PFSK-1 (cell line): ENCODE data around the gene LILRB3.
A peak's percentile ranks its signal among the peaks of the same experiment; 100 is the strongest.

ENCODE experiments used
- FOXP2 ChIP-seq: optimal IDR thresholded peaks from 2 replicates; pipeline ENCODE3; 2011; ENCODE audit warnings: borderline replicate concordance, control low read depth, inconsistent platforms; ENCODE audit not compliant: insufficient read depth; ENCODE audit errors: extremely low read length, extremely low read depth
- POLR2AphosphoS5 ChIP-seq: IDR thresholded peaks from 2 replicates; pipeline ENCODE4 v1.6.1; 2012; ENCODE audit warnings: low read depth, mild to moderate bottlenecking, control low read depth, low read length, moderate library complexity
- SIN3A ChIP-seq: IDR thresholded peaks from 2 replicates; pipeline ENCODE4 v1.6.1; 2012; ENCODE audit warnings: mild to moderate bottlenecking, low read length, moderate library complexity, borderline replicate concordance; ENCODE audit not compliant: insufficient read depth
- TAF1 ChIP-seq: IDR thresholded peaks from 2 replicates; pipeline ENCODE4 v1.6.1; 2012; ENCODE audit warnings: low read length, control low read depth, borderline replicate concordance; ENCODE audit not compliant: insufficient read depth
- TF ChIP-seq, protein P1 (sequence below), 2 experiments: IDR thresholded peaks; 2 replicates each; pipeline versions ENCODE4 v1.6.1 to v1.8.0; 2011 to 2012; ENCODE audit warnings: low read depth in 2 of 2, low read length in 2 of 2, control low read depth in 1 of 2, inconsistent platforms in 1 of 2, mild to moderate bottlenecking in 1 of 2, moderate library complexity in 1 of 2; ENCODE audit not compliant: insufficient read depth in 1 of 2

Gene LILRB3

DNA sequence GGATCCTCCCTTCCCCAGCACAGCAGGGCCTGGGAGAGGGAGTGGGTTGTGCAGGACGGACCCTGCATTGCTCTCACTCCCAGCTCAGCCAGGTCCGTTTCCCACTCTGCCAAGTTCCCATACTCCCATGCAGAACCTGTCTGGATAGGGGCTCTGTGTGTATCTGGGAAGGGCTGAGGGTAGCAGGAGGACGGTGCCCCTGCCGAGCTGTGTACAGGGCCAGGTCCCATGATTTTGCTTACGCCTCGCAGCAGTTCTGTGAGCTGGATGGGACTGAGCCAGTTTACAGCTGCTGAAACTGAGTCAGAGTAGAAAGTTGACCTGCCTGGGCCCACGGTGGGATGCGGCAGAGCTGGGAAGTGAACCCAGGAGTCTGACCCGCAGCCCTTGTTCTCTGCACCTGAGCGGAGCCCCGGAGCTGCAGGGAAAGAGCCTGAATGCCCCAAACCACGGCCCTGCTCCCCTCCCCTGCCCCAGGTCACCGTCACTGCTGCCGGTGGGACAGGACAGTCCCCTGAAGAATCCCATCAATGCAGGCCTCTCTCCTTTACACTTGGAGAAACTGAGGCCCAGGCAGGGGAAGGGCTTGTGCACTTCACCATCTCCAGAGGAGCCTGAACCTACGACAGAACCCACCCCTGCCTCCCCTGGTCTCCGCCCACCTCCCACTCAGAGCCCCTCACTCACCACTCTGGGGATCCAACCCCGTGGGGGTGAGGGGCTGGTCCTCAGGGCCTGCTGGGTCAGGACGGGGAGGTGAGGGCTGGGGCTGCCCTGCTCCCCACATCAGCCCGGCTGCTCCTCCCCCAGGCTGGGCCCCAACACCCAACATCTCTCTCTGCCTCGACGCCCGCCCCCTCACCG lies 30.8 kb upstream of the LILRB3 start:
- TF ChIP-seq SIN3A (no peak), POLR2AphosphoS5 (no peak), TAF1 (no peak), FOXP2 (no peak)
- TF ChIP-seq, protein P1, sequence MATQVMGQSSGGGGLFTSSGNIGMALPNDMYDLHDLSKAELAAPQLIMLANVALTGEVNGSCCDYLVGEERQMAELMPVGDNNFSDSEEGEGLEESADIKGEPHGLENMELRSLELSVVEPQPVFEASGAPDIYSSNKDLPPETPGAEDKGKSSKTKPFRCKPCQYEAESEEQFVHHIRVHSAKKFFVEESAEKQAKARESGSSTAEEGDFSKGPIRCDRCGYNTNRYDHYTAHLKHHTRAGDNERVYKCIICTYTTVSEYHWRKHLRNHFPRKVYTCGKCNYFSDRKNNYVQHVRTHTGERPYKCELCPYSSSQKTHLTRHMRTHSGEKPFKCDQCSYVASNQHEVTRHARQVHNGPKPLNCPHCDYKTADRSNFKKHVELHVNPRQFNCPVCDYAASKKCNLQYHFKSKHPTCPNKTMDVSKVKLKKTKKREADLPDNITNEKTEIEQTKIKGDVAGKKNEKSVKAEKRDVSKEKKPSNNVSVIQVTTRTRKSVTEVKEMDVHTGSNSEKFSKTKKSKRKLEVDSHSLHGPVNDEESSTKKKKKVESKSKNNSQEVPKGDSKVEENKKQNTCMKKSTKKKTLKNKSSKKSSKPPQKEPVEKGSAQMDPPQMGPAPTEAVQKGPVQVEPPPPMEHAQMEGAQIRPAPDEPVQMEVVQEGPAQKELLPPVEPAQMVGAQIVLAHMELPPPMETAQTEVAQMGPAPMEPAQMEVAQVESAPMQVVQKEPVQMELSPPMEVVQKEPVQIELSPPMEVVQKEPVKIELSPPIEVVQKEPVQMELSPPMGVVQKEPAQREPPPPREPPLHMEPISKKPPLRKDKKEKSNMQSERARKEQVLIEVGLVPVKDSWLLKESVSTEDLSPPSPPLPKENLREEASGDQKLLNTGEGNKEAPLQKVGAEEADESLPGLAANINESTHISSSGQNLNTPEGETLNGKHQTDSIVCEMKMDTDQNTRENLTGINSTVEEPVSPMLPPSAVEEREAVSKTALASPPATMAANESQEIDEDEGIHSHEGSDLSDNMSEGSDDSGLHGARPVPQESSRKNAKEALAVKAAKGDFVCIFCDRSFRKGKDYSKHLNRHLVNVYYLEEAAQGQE (IDR thresholded peaks at IDR 0.05; ENCODE audit: insufficient read depth in 1 of 2, low read depth in 2 of 2, low read length in 2 of 2), result no peak

- TF ChIP-seq SIN3A (no peak), FOXP2 (no peak), TAF1 (no peak), POLR2AphosphoS5 (no peak)
- TF ChIP-seq, protein P1 (IDR thresholded peaks at IDR 0.05; ENCODE audit: insufficient read depth in 1 of 2, low read depth in 2 of 2, low read length in 2 of 2), result no peak
Measured at GRCh38 chr19:54252845-54253244, 30.0 kb upstream of the LILRB3 start.

- TF ChIP-seq, protein P1 (IDR thresholded peaks at IDR 0.05; ENCODE audit: insufficient read depth in 1 of 2, low read depth in 2 of 2, low read length in 2 of 2), result no peak
- TF ChIP-seq FOXP2, result no peak
- no peak for TF ChIP-seq POLR2AphosphoS5
- no peak for TF ChIP-seq TAF1
- TF ChIP-seq SIN3A, result no peak
Measured at GRCh38 chr19:54252243-54252642, 29.4 kb upstream of the LILRB3 start.

- TF ChIP-seq POLR2AphosphoS5 (peak; percentile 31; the same call in 1 of the 2 replicates), SIN3A (peak; percentile 68; the same call in 1 of the 2 replicates), TAF1 (no peak), FOXP2 (no peak)
- TF ChIP-seq, protein P1 (IDR thresholded peaks at IDR 0.05; ENCODE audit: insufficient read depth in 1 of 2, low read depth in 2 of 2, low read length in 2 of 2), result no peak
Measured at GRCh38 chr19:54248016-54248601, 25.3 kb upstream of the LILRB3 start.
